Transverse colon (tissue), 4 donors: ENCODE results near the gene APOB.

Experiments used
- CTCF ChIP-seq, 5 experiments: fragments of 200-600 bp in 3 of 5; fragments of 450-650 bp in 2 of 5; sonication (generic) in 3 of 5; IDR thresholded peaks; 1 replicate in 2 of 5; 2 replicates in 3 of 5; pipeline ENCODE4 v1.5.1; 2016 to 2017; ENCODE audit warnings: antibody characterized with exemption in 5 of 5, inconsistent platforms in 3 of 5, mild to moderate bottlenecking in 2 of 5, moderate library complexity in 1 of 5
- EP300 ChIP-seq: sonication (generic); formaldehyde crosslinking; IDR thresholded peaks from one replicate; pipeline ENCODE4 v1.6.1; 2017; ENCODE audit warnings: antibody characterized with exemption, low read depth
- POLR2A ChIP-seq: fragments of 450-650 bp; IDR thresholded peaks from one replicate; pipeline ENCODE4 v1.6.1; 2016; ENCODE audit warnings: antibody characterized with exemption, mild to moderate bottlenecking, moderate library complexity
- POLR2AphosphoS5 ChIP-seq, 3 donors: sonication (generic); formaldehyde crosslinking; IDR thresholded peaks; one replicate each; pipeline ENCODE4 v1.6.1; 2016; ENCODE audit warnings: antibody characterized with exemption in 3 of 3

GRCh38 chr2:21038403-21039073, 5.3 kb downstream of the APOB start:
- TF ChIP-seq CTCF (IDR thresholded peaks at IDR 0.05) (no peak), POLR2A (no peak), EP300 (peak; percentile 62), POLR2AphosphoS5 (IDR thresholded peaks at IDR 0.05) (peak; percentile 15 to 38 (median 18))
